ENCODE measurements around the gene IQCE.

GRCh38 chr7:2511769-2512168 is 47.0 kb upstream of the IQCE start:
- no peak for TF ChIP-seq EZH2 (IDR thresholded peaks at IDR 0.05; ENCODE audit: insufficient read depth, poor library complexity, severe bottlenecking)
- no peak for TF ChIP-seq EZH2phosphoT487 (IDR thresholded peaks at IDR 0.05; ENCODE audit: insufficient read depth, low read depth)

All from GM23248 (cell line).